ENCODE measurements around the gene IDS.
"Not testable (repeated sequence)": the region's sequence is repeated elsewhere in the genome, so short reads cannot be mapped to it uniquely, and the experiment has no call there.

IDS gene

DNA sequence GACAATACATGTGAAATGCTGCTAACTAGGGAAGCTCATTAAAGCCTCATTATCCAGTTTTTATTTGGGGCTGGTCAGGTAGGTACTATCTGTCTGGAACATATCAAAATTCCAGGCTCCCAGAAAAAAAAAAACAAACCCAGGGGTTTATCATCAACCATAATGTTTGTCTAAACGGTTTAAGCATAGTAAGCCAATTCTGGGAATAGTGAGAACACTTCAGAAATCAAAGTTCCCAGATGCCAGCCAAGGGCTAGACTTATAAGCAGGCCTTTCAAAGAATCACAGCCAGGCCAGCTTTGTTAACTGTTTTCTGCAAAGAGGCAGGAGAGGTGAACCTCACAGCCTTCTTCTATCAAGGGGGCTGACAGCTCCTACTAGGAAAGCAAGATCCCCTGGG, 8.1 kb downstream of the IDS start:
- DNase-seq = no peak

DNA sequence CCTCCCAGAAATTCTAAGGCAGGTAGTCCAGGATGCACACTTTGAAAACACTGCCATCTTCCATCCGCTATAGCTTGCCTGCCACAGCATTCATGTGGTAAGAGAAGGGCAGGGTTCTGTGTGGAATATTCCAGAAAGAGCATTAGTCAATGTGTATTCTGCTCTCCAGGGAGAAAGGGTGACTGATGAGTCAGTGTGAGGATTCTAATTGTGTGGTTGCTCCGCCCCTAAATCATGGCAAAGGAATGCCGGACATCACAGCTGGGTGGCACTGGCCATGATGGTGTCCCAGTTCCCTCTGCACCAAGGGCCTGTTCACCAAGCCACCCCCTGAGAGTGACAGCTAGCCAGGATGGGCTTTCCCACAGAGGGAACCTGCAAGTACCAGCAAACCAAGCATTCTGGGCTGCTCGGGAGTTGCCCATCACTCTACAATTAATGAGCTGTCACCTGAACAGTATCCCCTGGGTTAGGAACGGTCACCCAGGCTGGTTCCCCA, 9.5 kb downstream of the IDS start:
- no peak for DNase-seq

DNA sequence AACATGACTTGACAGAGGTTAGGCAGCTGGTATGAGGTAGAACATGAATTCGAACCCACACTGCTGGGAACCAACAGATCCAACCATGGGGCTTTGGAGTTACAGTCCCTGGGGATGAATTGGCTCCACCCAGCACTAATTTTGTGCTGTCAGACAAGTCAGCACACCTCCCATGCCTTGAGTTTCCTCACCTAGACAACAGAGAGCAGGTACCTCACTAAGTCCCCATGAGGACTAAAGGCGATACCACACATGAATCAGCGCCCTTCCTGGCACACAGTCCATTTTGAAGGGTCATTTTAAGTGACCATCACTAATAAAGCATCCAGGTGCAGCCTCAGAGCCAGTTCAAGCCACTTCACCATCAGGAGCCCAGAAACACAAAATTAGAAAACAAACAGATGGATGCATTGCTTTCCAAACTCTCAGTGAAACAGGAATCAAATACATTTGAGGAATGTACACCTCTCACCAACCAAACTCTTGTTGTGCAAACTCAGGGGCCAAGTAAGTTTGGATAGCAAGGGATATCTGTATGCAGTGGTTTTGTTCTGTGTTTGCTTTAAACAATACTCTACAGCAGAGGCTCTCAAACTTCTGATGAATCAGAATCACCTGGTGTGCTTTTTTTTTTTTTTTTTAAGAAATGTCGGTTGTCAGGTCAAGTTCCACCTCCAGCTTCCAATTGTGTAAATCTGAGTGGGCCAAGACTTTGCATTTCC, 10.1 kb downstream of the IDS start:
- no peak for DNase-seq

- DNase-seq = no peak
Measured at GRCh38 chrX:149493567-149494562, 11.2 kb downstream of the IDS start.

GRCh38 chrX:149491812-149492211, 13.3 kb downstream of the IDS start:
- no peak for DNase-seq

DNA sequence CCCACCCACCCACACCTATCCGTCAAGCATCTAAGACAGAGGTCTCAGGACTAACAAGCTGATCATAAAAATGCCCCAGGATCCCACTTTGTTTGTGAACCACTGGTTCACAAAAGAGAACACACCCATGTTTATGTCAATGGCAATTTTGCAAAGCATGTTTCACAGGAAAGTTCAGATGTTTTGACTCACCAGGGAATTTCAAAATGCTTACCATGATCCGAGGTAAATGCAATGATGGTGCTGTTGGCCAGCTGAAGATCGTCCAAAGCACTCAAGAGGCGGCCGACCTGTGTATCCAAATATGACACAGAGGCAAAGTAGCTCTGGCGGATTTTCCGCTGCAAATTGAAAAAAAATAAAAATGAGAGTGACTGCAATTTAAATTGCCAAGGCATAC, 15.0 kb downstream of the IDS start:
- DNase-seq = no peak

GRCh38 chrX:149488411-149489052, 16.6 kb downstream of the IDS start:
- DNase-seq = not testable (repeated sequence)

GRCh38 chrX:149488008-149488407, 17.1 kb downstream of the IDS start:
- not testable (repeated sequence) for DNase-seq

DNA sequence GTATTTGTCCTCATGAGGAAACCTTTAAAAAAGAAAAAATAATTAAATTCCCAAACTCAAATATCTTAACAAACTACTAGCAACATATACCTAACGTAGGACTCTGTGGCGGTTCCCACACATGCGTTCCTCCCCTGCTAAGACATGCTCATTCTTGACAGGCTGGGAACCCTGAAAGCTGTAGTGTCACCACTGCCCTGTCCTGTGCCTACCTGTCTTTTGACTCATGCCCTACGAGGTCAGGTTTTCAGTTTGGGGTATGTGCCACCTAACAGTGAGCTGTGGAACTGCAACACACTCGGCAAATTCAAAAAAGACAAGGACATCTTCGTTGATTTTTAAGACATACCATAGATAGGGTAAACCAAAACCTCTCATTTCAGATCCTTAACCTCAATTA, 17.8 kb downstream of the IDS start:
- no peak for DNase-seq

- no peak for DNase-seq
Measured at GRCh38 chrX:149476513-149476912, 28.6 kb downstream of the IDS start.

GRCh38 chrX:149473966-149474365, 31.1 kb downstream of the IDS start:
- no peak for DNase-seq

- DNase-seq = no peak
Measured at GRCh38 chrX:149473092-149473491, 32.0 kb downstream of the IDS start.

DNA sequence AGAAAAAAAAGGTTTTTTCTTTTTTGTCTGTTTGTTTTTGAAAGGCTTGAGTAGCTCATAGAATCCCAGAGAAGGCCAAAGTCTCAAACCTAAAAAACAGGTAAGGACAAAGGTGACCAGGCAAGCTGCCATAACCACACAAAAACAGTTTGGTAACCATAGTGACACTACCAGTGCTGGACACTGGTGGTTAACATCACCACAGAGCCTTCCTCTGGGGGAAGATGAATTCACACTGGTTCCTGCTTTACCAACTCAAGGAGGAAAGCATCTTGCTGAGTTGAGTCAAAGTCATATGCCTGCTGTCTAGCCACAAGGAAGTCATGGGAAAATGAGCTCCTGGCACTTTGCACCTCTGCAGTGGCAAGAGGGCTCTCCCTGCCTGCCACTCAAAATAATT, 32.5 kb downstream of the IDS start:
- no peak for DNase-seq

GRCh38 chrX:149471397-149471796, 33.7 kb downstream of the IDS start:
- DNase-seq = no peak

GRCh38 chrX:149470955-149471354, 34.2 kb downstream of the IDS start:
- no peak for DNase-seq

GRCh38 chrX:149469406-149469805, 35.7 kb downstream of the IDS start:
- no peak for DNase-seq

- DNase-seq = no peak
Measured at GRCh38 chrX:149467920-149468319, 37.2 kb downstream of the IDS start.

DNA sequence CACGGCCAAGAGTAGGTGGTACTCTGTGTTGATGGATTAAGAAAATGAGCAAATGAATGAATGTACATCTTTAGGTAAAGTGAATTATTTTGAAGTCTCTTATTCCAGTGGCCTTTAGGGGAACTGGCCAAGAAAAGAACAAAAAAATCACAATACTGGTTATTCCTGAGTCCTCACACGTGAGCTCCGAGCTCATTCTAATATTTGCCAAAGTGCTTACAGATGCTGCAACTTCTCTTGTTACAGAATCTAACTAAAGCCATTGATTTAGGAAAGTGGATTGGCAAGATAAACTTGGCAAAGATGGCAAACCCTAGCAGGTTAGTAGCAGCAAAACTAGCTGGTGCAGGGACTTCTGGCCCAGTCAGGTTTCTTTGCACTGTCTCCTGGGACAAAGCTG, 37.6 kb downstream of the IDS start:
- DNase-seq = no peak

DNA sequence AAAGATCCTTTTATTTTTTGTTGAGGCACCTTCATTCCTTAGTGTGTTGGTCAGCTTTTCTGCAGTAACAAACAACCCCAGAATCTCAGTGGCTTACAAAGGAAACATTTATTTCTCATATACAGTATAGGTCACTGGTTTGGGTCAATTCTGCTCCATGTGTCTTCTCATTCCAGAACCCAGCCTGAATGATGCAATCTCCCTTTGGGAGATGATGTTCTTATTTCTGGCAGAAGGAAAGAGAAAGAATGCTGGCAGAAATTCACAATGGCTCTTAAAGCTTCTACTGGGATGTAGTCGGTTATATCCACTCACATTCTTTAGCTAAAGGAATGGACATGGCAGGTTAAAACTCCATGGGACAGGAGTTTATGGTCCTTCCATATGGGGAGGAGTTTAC, 42.3 kb downstream of the IDS start:
- DNase-seq = no peak

DNA sequence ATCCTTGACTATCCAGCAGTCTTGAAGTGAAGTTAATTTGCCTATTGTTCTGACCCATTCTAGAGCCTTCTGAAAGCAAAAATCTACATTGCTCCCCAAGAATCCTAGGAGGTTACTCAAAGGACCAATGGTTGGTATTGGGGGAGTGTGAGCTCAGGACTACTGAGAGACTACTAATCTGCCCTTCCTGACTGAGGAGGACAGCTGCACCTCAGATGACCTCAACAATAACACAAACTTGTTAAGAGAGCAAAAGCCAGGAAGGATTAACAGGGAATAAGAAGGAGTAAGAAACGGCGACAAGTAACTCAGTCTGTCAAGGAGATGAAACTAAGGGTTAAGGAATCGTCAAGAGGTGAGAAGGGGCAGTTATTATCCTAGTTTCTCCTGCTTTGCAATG, 43.4 kb downstream of the IDS start:
- no peak for DNase-seq

- no peak for DNase-seq
Measured at GRCh38 chrX:149458586-149458985, 46.5 kb downstream of the IDS start.

DNA sequence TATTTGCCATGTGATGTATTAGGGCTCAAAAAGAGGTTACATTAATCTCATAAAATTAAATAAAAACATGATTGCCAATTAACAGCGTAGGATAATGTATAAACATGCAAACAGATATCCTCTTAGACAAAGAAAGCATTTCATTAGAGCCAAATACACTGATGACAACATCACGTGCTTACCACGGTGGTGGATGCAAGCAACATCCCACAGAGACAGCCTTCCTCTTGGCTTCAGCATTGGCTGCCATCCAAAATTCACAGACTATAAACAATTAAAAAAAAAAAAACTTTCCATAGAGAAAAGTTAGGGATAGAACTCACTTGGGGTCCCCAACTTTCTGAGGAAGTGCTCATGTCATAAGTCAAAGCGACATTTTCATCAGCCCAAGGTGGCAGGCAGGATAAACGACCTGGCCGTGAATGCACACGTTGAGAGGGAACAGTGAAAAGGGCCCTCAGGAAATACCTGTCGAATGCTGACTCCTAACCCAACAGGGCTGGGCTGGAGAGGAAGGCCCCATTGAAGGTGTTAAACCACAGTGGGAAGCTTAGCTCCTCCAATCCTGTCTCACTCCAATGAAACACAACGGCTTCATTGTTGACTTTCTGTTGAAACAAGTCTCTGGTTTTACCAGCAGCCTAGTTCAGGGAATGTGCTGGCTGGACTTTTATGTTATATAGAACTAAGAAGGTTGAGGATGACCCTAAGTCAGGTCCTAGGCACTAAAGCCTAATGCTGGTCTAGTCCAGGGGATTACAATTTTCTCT, 48.4 kb downstream of the IDS start:
- no peak for DNase-seq

- DNase-seq = no peak
Measured at GRCh38 chrX:149455934-149456333, 49.2 kb downstream of the IDS start.

All from cortex of kidney (tissue), 1 donor.